Measurements from ENCODE around the gene HNRNPUL2.
"Not testable (repeated sequence)": the region's sequence is repeated elsewhere in the genome, so short reads cannot be mapped to it uniquely, and the experiment has no call there.

Gene HNRNPUL2

DNA sequence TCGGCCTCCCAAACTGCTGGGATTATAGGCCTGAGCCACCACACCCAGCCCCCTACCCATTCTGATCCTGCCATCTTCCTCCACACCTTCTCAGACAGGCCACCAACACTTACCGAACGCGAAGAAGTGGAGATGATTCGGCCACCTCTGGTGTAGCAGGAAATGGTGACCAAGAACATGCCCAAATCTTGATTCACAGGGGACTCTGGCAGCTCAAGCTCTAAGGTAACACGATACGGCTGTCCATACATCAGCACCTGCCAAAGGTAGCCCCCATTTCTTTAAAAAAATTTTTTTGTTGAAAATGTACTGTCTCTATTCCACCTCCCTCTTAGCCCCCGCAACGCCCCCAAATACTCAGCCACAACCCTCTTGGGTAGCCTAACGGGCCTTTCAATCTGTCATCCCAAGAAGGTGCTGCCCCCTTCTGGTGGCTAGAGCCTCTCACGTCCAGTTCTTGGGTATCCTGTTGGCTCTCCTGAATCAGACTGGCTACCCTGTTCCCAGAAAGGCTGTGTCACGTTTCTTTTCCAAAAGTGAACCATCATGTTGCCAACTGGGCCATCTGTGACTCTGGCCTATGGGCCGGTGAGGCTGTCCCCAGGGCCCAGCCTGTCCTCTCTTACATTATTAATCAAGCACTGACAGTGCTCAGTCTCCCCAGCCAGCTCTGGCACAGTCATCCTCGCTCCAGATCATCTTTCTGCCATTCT, 32.6 kb downstream of the HNRNPUL2 start:
- peak; percentile 70 for DNase-seq

DNA sequence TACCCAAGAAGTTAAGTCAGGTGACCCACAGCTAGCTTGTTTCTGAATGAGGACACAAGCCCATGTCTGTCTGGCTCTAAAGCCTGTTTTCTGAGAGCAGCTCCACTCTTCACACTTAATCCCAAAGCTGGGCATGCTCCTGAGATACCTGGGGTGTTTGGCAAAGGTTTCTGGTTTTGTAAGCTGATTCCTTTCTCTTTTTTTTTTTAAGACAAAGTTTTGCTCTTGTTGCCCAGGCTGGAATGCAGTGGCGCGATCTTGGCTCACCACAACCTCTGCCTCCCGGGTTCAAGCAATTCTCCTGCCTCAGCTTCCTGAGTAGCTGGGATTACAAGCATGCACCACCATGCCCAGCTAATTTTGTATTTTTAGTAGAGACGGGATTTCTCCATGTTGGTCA, 33.6 kb downstream of the HNRNPUL2 start:
- not testable (repeated sequence) for DNase-seq

DNA sequence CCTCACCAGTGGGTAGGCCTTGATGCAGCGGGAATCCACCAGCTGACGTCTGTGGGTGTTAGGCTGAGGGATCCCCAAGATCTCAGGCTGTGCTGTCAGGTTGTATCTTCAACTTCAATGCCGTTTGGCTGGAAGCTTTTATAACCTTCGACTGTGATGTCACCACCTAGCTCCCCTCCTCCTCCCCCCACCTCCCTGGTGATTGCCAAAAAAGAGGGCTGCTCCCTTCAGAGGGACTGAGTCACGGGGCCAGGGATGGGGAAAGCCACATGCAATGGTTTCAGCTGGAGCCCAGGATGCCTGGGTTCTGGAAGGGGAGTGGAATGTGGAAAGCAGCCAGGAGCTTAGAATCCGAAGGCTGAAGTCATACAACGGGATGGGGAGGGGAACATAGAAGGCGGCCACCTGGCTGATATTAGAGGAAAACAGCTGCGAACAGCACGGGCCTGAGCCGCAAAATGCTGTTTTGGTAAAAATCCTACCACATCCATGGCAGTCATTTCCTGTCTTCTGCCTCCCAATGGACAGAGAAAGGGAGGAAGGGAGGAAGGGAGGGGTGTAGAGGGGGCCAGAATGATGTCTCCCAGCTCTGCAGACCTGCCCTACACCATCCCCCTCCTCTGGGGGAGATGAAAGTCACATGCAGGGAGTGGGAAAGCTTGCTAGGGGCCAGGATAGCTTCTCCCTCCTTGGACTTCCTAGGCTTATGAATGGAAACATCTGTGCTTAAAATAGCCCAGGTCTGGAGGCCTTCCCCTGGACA, 37.7 kb downstream of the HNRNPUL2 start, which contains the start of gene LRRN4CL:
TSS of gene LRRN4CL (minus strand) at position 110 of the 763 bp plus-strand sequence. CDS start 1,022 bp downstream, outside the sequence.
- no peak for DNase-seq

DNA sequence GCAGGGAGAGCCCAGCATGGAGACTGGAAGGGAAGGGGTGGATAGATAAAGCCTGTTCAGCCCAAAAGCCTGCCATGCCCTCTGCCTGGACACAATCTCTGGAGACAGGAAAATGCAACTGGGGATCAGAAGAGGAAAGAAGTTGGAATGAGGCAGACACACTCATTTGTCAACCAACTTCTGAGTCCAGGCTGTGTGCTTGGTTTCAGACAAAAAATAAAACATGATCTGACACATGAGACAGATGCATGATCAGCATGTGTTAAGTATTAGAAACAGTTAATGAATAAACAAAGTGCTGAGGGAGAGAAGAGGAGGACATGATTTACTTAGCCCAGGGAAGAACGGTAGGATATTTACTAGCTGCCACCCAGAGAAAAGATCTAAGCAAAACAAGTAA, 38.8 kb downstream of the HNRNPUL2 start:
- no peak for DNase-seq

DNA sequence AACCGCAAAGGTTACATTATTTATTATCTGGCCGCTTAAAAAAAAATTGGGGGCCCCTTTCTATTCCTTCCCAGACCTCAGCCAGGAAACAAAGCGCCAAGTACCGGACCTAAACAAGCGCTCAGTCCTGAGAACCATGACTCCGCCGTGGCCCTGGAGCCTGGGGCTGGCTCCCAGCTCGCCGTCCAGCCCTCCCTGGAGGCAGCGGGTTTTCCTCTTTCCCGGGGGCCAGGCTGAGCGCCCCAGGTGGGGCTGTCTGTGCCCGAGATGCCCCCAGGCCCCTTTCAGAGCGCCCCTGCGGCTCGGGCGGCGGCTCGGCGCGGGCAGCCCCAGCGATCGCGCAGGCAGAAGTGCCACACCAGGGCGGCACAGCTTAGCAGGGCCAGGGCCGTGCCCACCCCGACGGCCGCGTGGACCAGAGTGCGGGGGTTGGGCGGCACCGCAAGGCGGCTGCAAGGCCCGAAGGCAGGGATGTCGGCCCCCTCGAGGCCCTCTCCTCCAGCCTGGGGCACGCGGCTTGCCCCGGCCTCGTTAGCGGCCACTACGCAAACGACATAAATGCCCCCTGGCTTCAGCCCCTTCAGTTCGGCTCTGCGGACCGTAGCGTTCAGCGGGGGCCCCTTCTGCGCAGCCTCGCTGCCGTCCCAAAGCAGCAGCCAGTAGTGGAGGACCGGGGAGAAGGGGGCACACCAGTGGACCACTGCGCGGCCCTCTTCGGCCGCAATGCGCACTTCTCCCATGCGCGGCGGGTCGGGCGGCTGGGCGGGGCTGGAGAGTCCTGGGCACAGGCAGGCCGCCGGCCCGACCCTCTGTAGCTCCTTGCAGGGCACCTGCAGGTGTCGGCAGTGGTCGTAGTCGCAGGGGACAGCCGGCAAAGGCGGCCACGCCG, 39.5 kb downstream of the HNRNPUL2 start:
- DNase-seq: no peak

DNA sequence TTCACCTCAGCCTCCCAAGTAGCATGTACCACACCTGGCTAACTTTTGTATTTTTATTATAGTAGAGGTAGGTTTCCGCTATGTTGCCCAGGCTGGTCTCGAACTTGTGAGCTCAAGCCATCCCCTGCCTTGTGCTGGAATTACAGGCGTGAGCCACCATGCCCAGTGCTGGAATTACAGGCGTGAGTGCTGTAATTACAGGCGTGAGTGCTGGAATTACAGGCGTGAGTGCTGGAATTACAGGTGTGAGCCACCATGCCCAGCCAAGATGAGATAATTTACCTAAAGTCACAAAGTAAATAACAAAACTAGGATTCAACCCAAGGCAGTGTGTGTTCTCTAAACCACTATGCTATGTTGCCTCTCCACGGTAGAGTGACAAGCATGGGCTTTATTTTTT, 44.7 kb downstream of the HNRNPUL2 start:
- DNase-seq: no peak

DNA sequence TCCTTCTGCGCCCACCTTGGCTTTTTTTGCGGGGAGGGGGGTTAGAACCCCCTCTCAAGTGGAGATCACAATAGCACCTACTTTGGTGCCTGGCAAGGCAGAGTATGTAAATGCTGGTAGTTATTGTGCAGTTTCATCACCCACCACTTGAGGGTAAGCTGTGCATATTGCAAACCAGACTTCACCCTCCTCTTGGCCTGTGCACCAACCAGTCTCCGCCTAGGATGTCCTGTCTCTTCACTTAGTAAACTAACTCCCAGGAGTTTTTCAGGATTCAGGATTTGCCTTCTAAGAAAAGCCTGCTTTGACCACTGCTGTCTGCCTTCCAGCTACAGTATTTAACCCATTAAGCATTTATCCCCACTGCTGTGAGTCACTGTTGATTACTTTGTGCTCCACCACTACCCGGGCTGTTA, 46.4 kb downstream of the HNRNPUL2 start:
- DNase-seq: no peak

DNA sequence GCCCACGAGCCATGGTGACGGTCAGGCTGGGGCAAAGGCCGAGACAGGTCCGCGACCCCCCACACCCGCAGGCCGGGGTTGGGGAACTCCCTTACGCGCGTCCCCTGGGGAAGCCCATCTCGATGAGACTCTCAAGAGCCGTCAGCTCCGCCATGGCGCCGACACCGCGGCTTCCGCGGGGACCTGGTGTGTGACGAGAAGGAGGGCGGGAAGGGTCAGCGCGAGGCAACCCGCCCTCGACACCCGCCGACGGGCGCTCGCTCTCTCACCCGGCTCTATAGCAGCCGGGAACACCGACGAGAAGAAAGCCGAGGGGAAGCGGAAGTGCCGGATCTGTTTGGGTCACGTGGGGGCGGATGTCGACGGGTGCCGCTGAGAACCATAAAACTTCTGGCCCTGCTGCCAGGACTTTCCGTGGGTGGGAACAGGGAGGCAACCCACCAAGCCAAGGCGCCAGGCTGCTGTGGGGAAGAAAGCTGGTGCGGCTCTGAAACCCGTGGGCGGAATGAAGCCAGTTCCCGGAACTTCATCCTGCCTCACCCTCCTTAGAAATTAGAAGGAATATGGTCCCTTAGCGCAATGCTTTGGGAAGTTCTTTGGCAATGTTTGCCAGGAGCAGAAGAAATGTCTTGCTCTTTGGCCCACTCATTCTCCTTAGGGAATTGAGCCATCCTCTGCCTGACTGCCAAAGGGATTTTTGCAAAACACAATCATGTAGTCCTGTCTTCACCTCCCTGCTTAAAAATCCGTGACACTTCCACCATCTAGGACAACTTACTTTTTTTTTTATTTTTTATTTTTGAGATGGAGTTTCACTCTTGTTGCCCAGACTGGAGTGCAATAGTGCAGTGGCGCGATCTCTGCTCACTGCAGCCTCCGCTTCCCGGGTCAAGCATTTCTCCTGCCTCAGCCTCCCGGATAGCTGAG, 48.2 kb downstream of the HNRNPUL2 start, which contains the start of gene UBXN1:
TSS of gene UBXN1 (minus strand) at position 304 of the 927 bp plus-strand sequence. CDS start at position 154, 150 bp downstream.
- peak; percentile 88 for DNase-seq

DNA sequence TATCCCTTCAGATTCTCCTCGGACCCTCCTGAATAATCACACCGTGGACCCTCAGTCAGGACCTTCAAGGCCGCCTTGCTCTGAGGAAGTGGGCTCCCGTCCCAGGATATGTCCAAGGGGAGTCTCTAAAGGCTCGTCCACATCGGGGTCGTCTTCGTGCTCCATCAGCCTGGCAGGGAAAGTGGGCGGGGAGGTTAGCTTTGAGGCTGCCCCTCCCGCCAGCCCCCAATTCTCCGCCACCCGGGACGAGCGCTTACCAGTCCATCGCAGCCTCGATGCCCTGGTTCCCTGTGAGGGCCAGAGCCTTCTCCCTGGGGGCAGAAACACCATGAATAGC, 48.9 kb downstream of the HNRNPUL2 start:
- no peak for DNase-seq

DNA sequence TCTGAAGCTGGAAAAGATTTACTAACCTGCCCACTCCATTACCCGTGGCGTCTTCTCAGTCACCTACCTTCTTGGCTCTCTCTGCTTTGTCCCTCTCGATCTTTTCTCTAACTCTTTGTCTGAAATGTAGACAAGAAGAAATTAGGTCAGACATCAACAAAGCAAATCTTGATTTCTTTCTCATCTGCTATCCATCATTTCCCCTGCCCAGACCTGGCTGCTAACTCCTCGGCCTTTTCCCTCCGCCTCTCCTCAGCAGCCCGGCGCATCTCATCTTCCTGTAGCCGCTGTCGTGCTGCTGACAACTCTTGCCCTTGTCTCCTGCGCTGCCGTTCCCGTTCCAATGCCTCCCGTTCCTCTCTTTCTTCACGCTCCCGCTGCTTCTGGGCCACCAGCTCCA, 49.5 kb downstream of the HNRNPUL2 start:
- no peak for DNase-seq

DNA sequence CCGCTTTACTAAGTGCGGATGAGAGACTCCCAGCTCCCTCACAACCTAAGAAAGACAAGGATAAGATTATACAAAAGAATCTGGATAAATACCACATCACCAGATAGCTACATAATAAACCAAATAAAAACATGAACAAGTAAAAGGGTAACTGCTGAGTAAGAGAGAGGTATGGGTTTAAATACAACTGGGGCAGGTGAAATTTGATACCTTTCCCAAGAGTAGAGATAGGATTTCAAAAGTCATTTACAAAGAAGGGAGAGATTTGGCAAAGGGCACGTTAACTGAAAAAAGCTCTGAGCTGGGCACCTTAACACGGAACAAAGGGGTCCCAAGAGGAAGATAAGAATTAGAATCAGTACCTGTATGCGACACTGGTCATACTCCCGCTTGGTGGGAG, 50.1 kb downstream of the HNRNPUL2 start:
- no peak for DNase-seq

DNA sequence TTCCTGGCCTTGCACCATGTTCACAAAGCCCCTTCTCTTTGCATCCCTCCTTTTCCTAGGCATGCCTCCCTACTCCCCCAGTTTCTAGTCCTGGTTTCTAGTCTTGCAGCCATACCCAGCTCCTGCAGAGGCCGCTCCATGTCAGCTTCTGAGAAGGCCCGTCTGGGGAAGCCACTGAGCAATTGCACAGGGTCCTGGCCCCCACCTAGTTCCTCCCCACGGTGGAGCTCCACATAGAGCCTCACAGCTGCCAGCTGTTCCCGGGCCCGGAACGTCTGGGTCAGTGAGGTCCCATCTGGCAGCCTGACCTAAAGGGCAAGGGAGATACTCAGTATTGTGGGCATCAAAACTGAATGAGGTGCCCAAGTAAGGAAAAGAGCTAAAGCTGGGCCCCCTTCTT, 50.6 kb downstream of the HNRNPUL2 start:
- DNase-seq: no peak

DNA sequence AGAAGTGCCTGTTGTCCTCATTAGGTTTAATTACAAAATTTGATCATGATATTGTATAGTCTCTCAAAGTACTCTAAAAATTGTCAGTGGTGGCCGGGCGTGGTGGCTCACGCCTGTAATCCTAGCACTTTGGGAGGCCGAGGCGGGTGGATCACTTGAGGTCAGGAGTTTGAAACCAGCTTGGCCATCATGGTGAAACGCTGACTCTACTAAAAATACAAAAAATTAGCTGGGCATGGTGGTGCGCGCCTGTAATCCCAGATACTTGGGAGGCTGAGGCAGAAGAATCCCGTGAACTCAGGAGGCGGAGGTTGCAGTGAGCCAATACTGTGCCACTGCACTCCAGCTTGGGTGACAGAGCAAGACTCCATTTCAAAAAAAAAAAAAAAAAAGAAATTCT, 51.8 kb downstream of the HNRNPUL2 start:
- DNase-seq: not testable (repeated sequence)

DNA sequence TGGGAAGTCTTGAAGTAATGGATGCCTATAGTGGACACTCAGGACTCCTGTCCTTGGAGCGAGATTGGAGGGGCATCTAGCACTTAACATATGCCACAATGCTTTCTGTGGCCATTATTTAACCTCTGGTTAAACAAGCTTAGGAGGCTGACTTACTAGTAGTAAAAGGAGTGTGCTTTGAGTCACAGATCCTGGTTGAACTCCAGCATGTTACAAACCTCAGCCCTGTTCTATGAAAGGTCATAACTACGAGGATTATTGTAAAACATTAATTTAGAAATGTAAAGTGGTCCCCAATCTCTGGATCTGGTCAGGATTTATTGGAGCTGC, 54.1 kb downstream of the HNRNPUL2 start:
- DNase-seq: no peak

DNA sequence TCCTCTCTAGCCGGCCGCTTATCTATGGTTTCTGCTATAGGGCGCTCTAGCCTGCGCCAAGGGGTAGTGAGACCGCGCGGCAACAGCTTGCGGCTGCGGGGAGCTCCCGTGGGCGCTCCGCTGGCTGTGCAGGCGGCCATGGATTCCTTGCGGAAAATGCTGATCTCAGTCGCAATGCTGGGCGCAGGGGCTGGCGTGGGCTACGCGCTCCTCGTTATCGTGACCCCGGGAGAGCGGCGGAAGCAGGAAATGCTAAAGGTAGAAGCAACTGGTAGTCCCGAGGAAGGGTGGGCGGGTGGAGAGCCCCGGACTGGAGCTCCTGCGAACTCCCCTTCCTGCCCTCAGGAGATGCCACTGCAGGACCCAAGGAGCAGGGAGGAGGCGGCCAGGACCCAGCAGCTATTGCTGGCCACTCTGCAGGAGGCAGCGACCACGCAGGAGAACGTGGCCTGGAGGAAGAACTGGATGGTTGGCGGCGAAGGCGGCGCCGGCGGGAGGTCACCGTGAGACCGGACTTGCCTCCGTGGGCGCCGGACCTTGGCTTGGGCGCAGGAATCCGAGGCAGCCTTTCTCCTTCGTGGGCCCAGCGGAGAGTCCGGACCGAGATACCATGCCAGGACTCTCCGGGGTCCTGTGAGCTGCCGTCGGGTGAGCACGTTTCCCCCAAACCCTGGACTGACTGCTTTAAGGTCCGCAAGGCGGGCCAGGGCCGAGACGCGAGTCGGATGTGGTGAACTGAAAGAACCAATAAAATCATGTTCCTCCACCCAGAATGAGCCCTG, 55.5 kb downstream of the HNRNPUL2 start, which contains the start of the genes LBHD1 and UQCC3:
TSS of gene LBHD1 (minus strand) at position 660 of the 782 bp plus-strand sequence. CDS start 2,236 bp downstream, outside the sequence.
TSS of gene UQCC3 (plus strand) at position 66 of the 782 bp plus-strand sequence. CDS start at position 139, 73 bp downstream.
- DNase-seq: peak; percentile 85

DNA sequence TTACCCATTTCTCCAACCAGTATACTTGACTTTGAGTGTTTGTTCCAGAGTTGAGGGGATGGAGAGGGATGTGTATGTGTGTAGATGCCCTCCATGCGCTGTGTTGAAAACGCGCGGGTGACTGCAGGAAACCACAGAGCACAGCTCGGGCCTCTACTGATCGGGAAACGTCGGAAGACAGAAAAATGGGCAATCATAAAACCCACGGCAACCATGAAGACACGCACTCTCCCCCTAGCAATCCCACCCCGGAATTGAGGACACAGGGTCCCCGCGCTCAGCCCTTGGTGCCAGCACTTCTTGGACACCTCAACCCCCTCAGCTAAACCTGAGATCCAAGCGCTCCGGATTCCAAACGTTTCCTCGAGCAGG, 56.0 kb downstream of the HNRNPUL2 start:
- DNase-seq: no peak

DNA sequence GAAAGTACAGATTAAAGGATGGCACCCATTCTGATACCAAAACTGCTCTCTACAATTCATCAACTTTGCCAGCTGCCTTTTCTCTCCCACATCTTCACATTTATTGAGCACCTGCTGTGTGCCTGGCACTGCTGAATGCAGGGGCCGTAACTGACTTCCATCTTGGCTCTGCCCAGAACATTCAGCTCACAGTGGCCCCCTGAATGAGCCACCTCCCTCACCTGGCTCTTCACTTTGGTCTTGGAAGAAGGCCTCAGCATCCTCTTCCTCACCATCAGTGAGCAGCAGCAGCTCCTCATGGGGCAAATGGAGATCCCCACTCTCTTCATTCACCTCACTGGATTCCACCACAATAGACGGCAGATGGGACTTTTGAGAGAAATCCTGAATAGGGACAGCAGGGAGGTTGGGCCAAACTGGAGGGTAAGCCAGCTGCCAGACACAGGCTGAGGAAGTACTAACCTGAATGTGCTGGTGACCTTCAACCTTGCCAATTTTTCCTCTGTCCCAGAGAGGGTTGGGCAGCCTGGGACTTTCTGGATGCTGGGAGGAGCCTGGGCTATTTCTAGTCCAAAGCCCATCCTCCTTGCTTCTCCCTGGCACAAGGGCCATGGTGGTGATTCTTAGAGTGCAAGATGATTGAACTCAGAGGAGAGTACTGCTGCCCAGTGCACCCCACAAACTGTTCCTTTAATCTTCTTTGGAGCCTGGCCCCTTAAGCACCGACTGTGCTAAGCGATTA, 57.7 kb downstream of the HNRNPUL2 start:
- DNase-seq: no peak

DNA sequence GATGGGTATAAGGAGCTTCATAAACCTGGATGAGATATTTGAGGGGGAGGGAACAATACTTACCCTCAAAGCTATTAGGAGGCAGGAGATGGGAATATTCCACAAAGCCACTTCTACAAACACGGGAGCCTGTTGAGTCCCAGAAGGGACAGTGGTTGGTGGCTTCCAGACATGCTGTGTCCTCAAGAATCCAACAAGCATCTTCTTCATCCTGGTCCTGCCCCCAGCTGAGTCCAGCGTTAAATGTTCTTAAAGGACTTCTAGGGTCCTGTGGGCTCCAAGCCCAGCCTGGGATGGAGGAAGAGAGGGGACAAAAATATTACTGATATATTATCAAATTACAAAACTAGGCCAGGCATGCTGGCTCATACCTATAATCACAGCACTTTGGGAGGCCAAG, 59.8 kb downstream of the HNRNPUL2 start:
- DNase-seq: no peak

DNA sequence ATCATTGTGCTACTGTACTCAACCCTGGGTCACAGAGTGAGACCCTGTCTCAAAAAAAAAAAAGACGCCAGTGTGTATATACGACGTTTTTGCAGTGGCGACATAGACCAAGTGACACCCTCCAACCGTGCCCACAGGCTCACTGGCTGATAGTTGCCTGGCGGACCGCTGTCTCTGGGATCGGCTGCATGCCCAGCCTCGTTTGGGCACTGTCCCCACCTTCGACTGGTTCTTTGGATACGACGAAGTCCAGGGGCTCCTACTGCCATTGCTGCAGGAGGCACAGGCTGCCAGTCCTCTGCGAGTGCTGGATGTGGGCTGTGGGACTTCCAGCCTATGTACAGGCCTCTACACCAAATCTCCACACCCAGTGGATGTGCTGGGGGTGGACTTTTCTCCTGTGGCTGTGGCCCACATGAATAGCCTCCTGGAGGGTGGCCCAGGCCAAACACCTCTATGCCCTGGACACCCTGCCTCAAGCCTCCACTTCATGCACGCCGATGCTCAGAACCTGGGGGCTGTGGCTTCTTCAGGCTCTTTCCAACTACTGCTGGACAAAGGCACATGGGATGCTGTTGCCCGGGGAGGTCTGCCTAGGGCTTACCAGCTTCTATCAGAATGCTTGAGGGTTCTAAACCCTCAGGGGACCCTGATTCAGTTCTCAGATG, 60.9 kb downstream of the HNRNPUL2 start:
- no peak for DNase-seq

Data from stimulated activated naive CD4-positive, alpha-beta T cell treated with Interleukin-2 at 50 U/mL for 16 hours (primary cell).